ENCODE data around the gene PPTC7. TPM values are rescaled to one million over a fixed set of nuclear protein-coding genes. Genes with fewer than 3 reads are reported as not detected.

The PPTC7 gene
- total and polyA plus RNA-seq, 2 of the 8 experiments (the other 6 are each of a cell fraction or from before 2014, with no cell fraction given) = 8.1 to 15.9 TPM

- no peak for TF ChIP-seq SIRT6 (IDR thresholded peaks at IDR 0.05; ENCODE audit: low read length)
- TF ChIP-seq FOSL1 (IDR thresholded peaks at IDR 0.05; ENCODE audit: insufficient read depth, low read depth, low read length) = no peak
- no peak for TF ChIP-seq CREB1 (IDR thresholded peaks at IDR 0.05)
- no peak for TF ChIP-seq CTBP2 (IDR thresholded peaks at IDR 0.05; ENCODE audit: borderline replicate concordance, insufficient read depth, insufficient read length, low read length)
- no peak for TF ChIP-seq EP300 (IDR thresholded peaks at IDR 0.05; ENCODE audit: borderline replicate concordance in 1 of 2, low read depth in 2 of 2, low read length in 2 of 2)
Observed at GRCh38 chr12:110619534-110619953, 36.4 kb upstream of the PPTC7 start (continued).
